Mesenchymal stem cell (in vitro differentiated cells and primary cell): ENCODE results near the gene PLXNB1.

ENCODE experiments used
- DNase-seq: peaks from one replicate; pipeline ENCODE4 v3.0.0-alpha.2; 2013
- H2AFZ ChIP-seq: one replicate; pipeline ENCODE4 v1.6.1; 2013; ENCODE audit warnings: low read depth, mild to moderate bottlenecking, control low read depth, inconsistent platforms, low read length, moderate library complexity
- H2AK5ac ChIP-seq: 2 replicates; pipeline ENCODE4 v1.6.1; 2013; ENCODE audit warnings: low read length, moderate library complexity, mild to moderate bottlenecking, inconsistent platforms; ENCODE audit not compliant: severe bottlenecking
- H2BK120ac ChIP-seq: one replicate; pipeline ENCODE4 v1.6.1; 2013; ENCODE audit warnings: low read depth, mild to moderate bottlenecking, inconsistent platforms, low read length, moderate library complexity
- H2BK12ac ChIP-seq, 2 experiments: one replicate each; pipeline ENCODE4 v1.6.1; 2013; ENCODE audit warnings: inconsistent platforms in 2 of 2, low read length in 2 of 2, mild to moderate bottlenecking in 2 of 2, moderate library complexity in 2 of 2, control low read depth in 1 of 2
- H2BK15ac ChIP-seq: one replicate; pipeline ENCODE4 v1.6.1; 2013; ENCODE audit warnings: mild to moderate bottlenecking, low read depth, inconsistent platforms; ENCODE audit not compliant: poor library complexity, severe bottlenecking
- H2BK5ac ChIP-seq: 2 replicates; pipeline ENCODE4 v1.6.1; 2013; ENCODE audit warnings: low read depth, mild to moderate bottlenecking, low read length, control low read depth, inconsistent platforms; ENCODE audit not compliant: poor library complexity, severe bottlenecking
- H3K14ac ChIP-seq, 2 experiments: one replicate each; pipeline ENCODE4 v1.6.1; 2013; ENCODE audit warnings: inconsistent platforms in 2 of 2, low read length in 2 of 2, control low read depth in 1 of 2, mild to moderate bottlenecking in 1 of 2, moderate library complexity in 1 of 2
- H3K18ac ChIP-seq, 2 experiments: one replicate each; pipeline ENCODE4 v1.6.1; 2013; ENCODE audit warnings: inconsistent platforms in 2 of 2, low read length in 2 of 2, control low read depth in 1 of 2, low read depth in 1 of 2, mild to moderate bottlenecking in 1 of 2
- H3K23ac ChIP-seq, 2 experiments: one replicate each; pipeline ENCODE4 v1.6.1; 2013; ENCODE audit warnings: inconsistent platforms in 2 of 2, low read length in 2 of 2, mild to moderate bottlenecking in 2 of 2, moderate library complexity in 2 of 2, control low read depth in 1 of 2
- H3K27ac ChIP-seq: 2 replicates; pipeline ENCODE4 v1.5.1; 2013; ENCODE audit warnings: mild to moderate bottlenecking, moderate library complexity, low read length, control low read depth, inconsistent platforms; ENCODE audit not compliant: poor library complexity, severe bottlenecking
- H3K27me3 ChIP-seq, 2 experiments: 2 replicates each; pipeline versions ENCODE4 v1.6.1 to v1.7.0; 2013; ENCODE audit warnings: low read length in 2 of 2, mild to moderate bottlenecking in 2 of 2, moderate library complexity in 2 of 2, control low read depth in 1 of 2, inconsistent platforms in 1 of 2; ENCODE audit not compliant: control insufficient read depth in 1 of 2, insufficient read depth in 1 of 2
- H3K36me3 ChIP-seq, 2 experiments: 2 replicates each; pipeline versions ENCODE4 v1.6.1 to v1.7.0; 2013; ENCODE audit warnings: low read length in 2 of 2, control low read depth in 1 of 2, inconsistent platforms in 1 of 2, low read depth in 1 of 2, mild to moderate bottlenecking in 1 of 2; ENCODE audit not compliant: insufficient read depth in 2 of 2, control insufficient read depth in 1 of 2
- H3K4ac ChIP-seq, 2 experiments: one replicate each; pipeline ENCODE4 v1.6.1; 2013; ENCODE audit warnings: inconsistent platforms in 2 of 2, low read length in 2 of 2, mild to moderate bottlenecking in 2 of 2, moderate library complexity in 2 of 2, control low read depth in 1 of 2, low read depth in 1 of 2
- H3K4me1 ChIP-seq: 2 replicates; pipeline ENCODE4 v1.6.1; 2013; ENCODE audit warnings: low read depth, low read length, control low read depth; ENCODE audit not compliant: control insufficient read depth, insufficient read depth
- H3K4me2 ChIP-seq: 2 replicates; pipeline ENCODE4 v1.6.1; 2013; ENCODE audit warnings: low read length, mild to moderate bottlenecking, inconsistent platforms; ENCODE audit not compliant: poor library complexity, severe bottlenecking
- H3K4me3 ChIP-seq, 2 experiments: 2 replicates each; pipeline versions ENCODE4 v1.5.1 to v1.7.0; 2013; ENCODE audit warnings: low read length in 2 of 2, mild to moderate bottlenecking in 2 of 2, control low read depth in 1 of 2, low read depth in 1 of 2; ENCODE audit not compliant: insufficient read depth in 1 of 2
- H3K79me1 ChIP-seq: replicated peaks from 2 replicates; pipeline ENCODE4 v1.6.1; 2013; ENCODE audit warnings: mild to moderate bottlenecking, control low read depth, low read length, inconsistent platforms; ENCODE audit not compliant: poor library complexity, severe bottlenecking
- H3K9ac ChIP-seq: 2 replicates; pipeline ENCODE4 v1.7.0; 2013; ENCODE audit warnings: mild to moderate bottlenecking, low read length, moderate library complexity
- H3K9me3 ChIP-seq: 2 replicates; pipeline ENCODE4 v1.7.0; 2013; ENCODE audit warnings: mild to moderate bottlenecking, low read length; ENCODE audit not compliant: control insufficient read depth
- H4K8ac ChIP-seq: one replicate; pipeline ENCODE4 v1.6.1; 2013; ENCODE audit warnings: inconsistent platforms, mild to moderate bottlenecking, low read length, moderate library complexity
- H4K91ac ChIP-seq: one replicate; pipeline ENCODE4 v1.6.1; 2013; ENCODE audit warnings: mild to moderate bottlenecking, low read length, inconsistent platforms
- WGBS: methylation state at CpG from one replicate; pipeline ENCODE4 v1.1.7; 2013; ENCODE audit warnings: mixed read lengths; 5-methylcytosine and 5-hydroxymethylcytosine counted together

The PLXNB1 gene

GRCh38 chr3:48417529-48418108, 12.3 kb downstream of the PLXNB1 start:
- no peak overlapping the region for H3K14ac ChIP-seq
- H3K27me3 ChIP-seq, result no peaks in the 10 kb centered on the region
- no peak overlapping the region for H3K18ac ChIP-seq
- no peak overlapping the region for H2AFZ ChIP-seq
- peaks cover 63 to 93% of the 10 kb centered on the region in 2 experiments for H3K36me3 ChIP-seq
- H3K9ac ChIP-seq, result no peak overlapping the region
- H2BK15ac ChIP-seq, result no peak overlapping the region
- no peak overlapping the region for H3K27ac ChIP-seq
- no peak overlapping the region for H2BK5ac ChIP-seq
- H3K9me3 ChIP-seq, result no peaks in the 10 kb centered on the region
- H3K4me1 ChIP-seq, result peaks cover under 1% of the 10 kb centered on the region
- H3K23ac ChIP-seq, result no peak overlapping the region
- no peak overlapping the region for H3K4me3 ChIP-seq
- H4K8ac ChIP-seq, result no peak overlapping the region
- no peak overlapping the region for H3K4me2 ChIP-seq
- H2AK5ac ChIP-seq, result no peak overlapping the region
- H3K4ac ChIP-seq, result no peak overlapping the region
- DNase-seq, result no peak
- no peak overlapping the region for H4K91ac ChIP-seq
- H2BK12ac ChIP-seq, result no peak overlapping the region
- no peak overlapping the region for H2BK120ac ChIP-seq
- WGBS, result 96% methylated on average over 13 of the region's 14 CpGs
- peaks cover 32% of the 10 kb centered on the region for H3K79me1 ChIP-seq

- H3K4me3 ChIP-seq, result no peak overlapping the region
- H4K8ac ChIP-seq, result no peak overlapping the region
- WGBS, result 95% methylated on average over 4 of the region's 4 CpGs
- H2AK5ac ChIP-seq, result no peak overlapping the region
- no peak overlapping the region for H3K23ac ChIP-seq
- no peak overlapping the region for H3K4me2 ChIP-seq
- peaks cover 73 to 93% of the 10 kb centered on the region in 2 experiments for H3K36me3 ChIP-seq
- H3K4me1 ChIP-seq, result no peaks in the 10 kb centered on the region
- no peak overlapping the region for H3K9ac ChIP-seq
- H3K27me3 ChIP-seq, result no peaks in the 10 kb centered on the region
- no peak overlapping the region for H3K14ac ChIP-seq
- peaks cover 21% of the 10 kb centered on the region for H3K79me1 ChIP-seq
- H2BK5ac ChIP-seq, result no peak overlapping the region
- no peak overlapping the region for H3K4ac ChIP-seq
- no peak overlapping the region for H3K27ac ChIP-seq
- H2BK12ac ChIP-seq, result no peak overlapping the region
- H2AFZ ChIP-seq, result no peak overlapping the region
- H3K18ac ChIP-seq, result no peak overlapping the region
- no peak overlapping the region for H2BK120ac ChIP-seq
- no peaks in the 10 kb centered on the region for H3K9me3 ChIP-seq
- no peak overlapping the region for H2BK15ac ChIP-seq
- no peak overlapping the region for H4K91ac ChIP-seq
- no peak for DNase-seq
Measured at GRCh38 chr3:48416546-48416945, 13.3 kb downstream of the PLXNB1 start.

- H2BK5ac ChIP-seq, result no peak overlapping the region
- H3K9ac ChIP-seq, result no peak overlapping the region
- no peaks in the 10 kb centered on the region for H3K4me1 ChIP-seq
- H3K79me1 ChIP-seq, result peaks cover 16% of the 10 kb centered on the region
- no peaks in the 10 kb centered on the region for H3K27me3 ChIP-seq
- WGBS, result 96% methylated on average over 14 of the region's 14 CpGs
- H2BK120ac ChIP-seq, result no peak overlapping the region
- no peak overlapping the region for H2AFZ ChIP-seq
- no peak overlapping the region for H3K18ac ChIP-seq
- H3K4me3 ChIP-seq, result no peak overlapping the region
- H3K4me2 ChIP-seq, result no peak overlapping the region
- no peak overlapping the region for H3K27ac ChIP-seq
- H2AK5ac ChIP-seq, result no peak overlapping the region
- no peak overlapping the region for H2BK12ac ChIP-seq
- no peak overlapping the region for H3K4ac ChIP-seq
- H3K23ac ChIP-seq, result no peak overlapping the region
- peaks cover 78 to 94% of the 10 kb centered on the region in 2 experiments for H3K36me3 ChIP-seq
- H3K14ac ChIP-seq, result no peak overlapping the region
- H4K8ac ChIP-seq, result no peak overlapping the region
- H4K91ac ChIP-seq, result no peak overlapping the region
- H2BK15ac ChIP-seq, result no peak overlapping the region
- no peaks in the 10 kb centered on the region for H3K9me3 ChIP-seq
- no peak for DNase-seq
Measured at GRCh38 chr3:48416091-48416505, 13.8 kb downstream of the PLXNB1 start.

GRCh38 chr3:48415251-48415953, 14.5 kb downstream of the PLXNB1 start:
- H2AFZ ChIP-seq, result no peak overlapping the region
- H3K4me2 ChIP-seq, result no peak overlapping the region
- H3K4me3 ChIP-seq, result no peak overlapping the region
- H4K91ac ChIP-seq, result no peak overlapping the region
- no peak overlapping the region for H2BK5ac ChIP-seq
- no peak overlapping the region for H3K23ac ChIP-seq
- H4K8ac ChIP-seq, result no peak overlapping the region
- DNase-seq, result no peak
- no peak overlapping the region for H3K18ac ChIP-seq
- H3K27ac ChIP-seq, result no peak overlapping the region
- no peaks in the 10 kb centered on the region for H3K9me3 ChIP-seq
- H2AK5ac ChIP-seq, result no peak overlapping the region
- no peak overlapping the region for H3K9ac ChIP-seq
- H3K36me3 ChIP-seq, result peaks cover 85 to 94% of the 10 kb centered on the region in 2 experiments
- no peak overlapping the region for H2BK120ac ChIP-seq
- no peak overlapping the region for H2BK12ac ChIP-seq
- H3K4me1 ChIP-seq, result no peaks in the 10 kb centered on the region
- peaks cover 10% of the 10 kb centered on the region for H3K79me1 ChIP-seq
- H2BK15ac ChIP-seq, result no peak overlapping the region
- WGBS, result 95% methylated on average over 22 of the region's 24 CpGs
- no peaks in the 10 kb centered on the region for H3K27me3 ChIP-seq
- no peak overlapping the region for H3K14ac ChIP-seq
- H3K4ac ChIP-seq, result no peak overlapping the region
